ENCODE data around the gene PDE4C. TPM values are rescaled to one million over a fixed set of nuclear protein-coding genes. Genes with fewer than 3 reads are reported as not detected.

The PDE4C gene
- total and polyA plus RNA-seq, 2 donors (not counting 1 experiment from before 2014, with no cell fraction given): 0.35 to 2.0 TPM

GRCh38 chr19:18259893-18260292 lies 33.7 kb upstream of the PDE4C start:
- H3K27me3 ChIP-seq (ENCODE audit: control insufficient read depth, insufficient read depth, low read length): peaks cover 7% of the 10 kb centered on the region
- TF ChIP-seq EZH2 (IDR thresholded peaks at IDR 0.05; ENCODE audit: low read length, missing control alignments) (no peak), CTCF (conservative IDR thresholded peaks at IDR 0.05 in 1 of 2, IDR thresholded peaks at IDR 0.05 in 1 of 2; ENCODE audit: low read depth in 1 of 2, low read length in 2 of 2) (no peak)
- no peak overlapping the region for H3K4me3 ChIP-seq (replicated peaks in 1 of 4; ENCODE audit: control extremely low read depth in 1 of 4, insufficient read depth in 1 of 4, low read depth in 3 of 4, low read length in 4 of 4)
- H4K20me1 ChIP-seq (ENCODE audit: control insufficient read depth, extremely low read depth, insufficient read depth, low read length): no peaks in the 10 kb centered on the region
- H3K9me3 ChIP-seq (ENCODE audit: control insufficient read depth, insufficient read depth, low read depth, low read length): no peaks in the 10 kb centered on the region
- peaks cover 4% of the 10 kb centered on the region for H3K36me3 ChIP-seq (ENCODE audit: control insufficient read depth, insufficient read depth, low read length)
- no peaks in the 10 kb centered on the region for H3K4me1 ChIP-seq (ENCODE audit: control insufficient read depth, extremely low read depth, insufficient read depth, low read length)
- H2AFZ ChIP-seq (ENCODE audit: low read length): no peak overlapping the region
- no peaks in the 10 kb centered on the region for H3K79me2 ChIP-seq (ENCODE audit: control insufficient read depth, insufficient read depth, low read length)
- H3K27ac ChIP-seq (ENCODE audit: insufficient read depth, low read length): no peak overlapping the region
- H3K9ac ChIP-seq (ENCODE audit: insufficient read depth, low read length): no peak overlapping the region
- H3K4me2 ChIP-seq (ENCODE audit: extremely low read depth, insufficient read depth, low read length): no peak overlapping the region
- DNase-seq (ENCODE audit: low read depth in 2 of 2): no peak

- Histone ChIP-seq H3K4me3 (replicated peaks in 1 of 4; ENCODE audit: control extremely low read depth in 1 of 4, insufficient read depth in 1 of 4, low read depth in 3 of 4, low read length in 4 of 4) (no peak overlapping the region), H3K9ac (ENCODE audit: insufficient read depth, low read length) (no peak overlapping the region), H3K27ac (ENCODE audit: insufficient read depth, low read length) (no peak overlapping the region), H3K4me1 (ENCODE audit: control insufficient read depth, extremely low read depth, insufficient read depth, low read length) (no peaks in the 10 kb centered on the region), H3K36me3 (ENCODE audit: control insufficient read depth, insufficient read depth, low read length) (no peaks in the 10 kb centered on the region), H3K27me3 (ENCODE audit: control insufficient read depth, insufficient read depth, low read length) (peaks cover 13% of the 10 kb centered on the region), H4K20me1 (ENCODE audit: control insufficient read depth, extremely low read depth, insufficient read depth, low read length) (no peaks in the 10 kb centered on the region), H2AFZ (ENCODE audit: low read length) (no peak overlapping the region), H3K79me2 (ENCODE audit: control insufficient read depth, insufficient read depth, low read length) (no peaks in the 10 kb centered on the region), H3K9me3 (ENCODE audit: control insufficient read depth, insufficient read depth, low read depth, low read length) (no peaks in the 10 kb centered on the region), H3K4me2 (ENCODE audit: extremely low read depth, insufficient read depth, low read length) (no peak overlapping the region)
- TF ChIP-seq EZH2 (IDR thresholded peaks at IDR 0.05; ENCODE audit: low read length, missing control alignments): no peak
- TF ChIP-seq CTCF (conservative IDR thresholded peaks at IDR 0.05 in 1 of 2, IDR thresholded peaks at IDR 0.05 in 1 of 2; ENCODE audit: low read depth in 1 of 2, low read length in 2 of 2): no peak
- no peak for DNase-seq (ENCODE audit: low read depth in 2 of 2)
Measured at GRCh38 chr19:18257503-18258470, 31.5 kb upstream of the PDE4C start.

- H4K20me1 ChIP-seq (ENCODE audit: control insufficient read depth, extremely low read depth, insufficient read depth, low read length): no peaks in the 10 kb centered on the region
- H3K27me3 ChIP-seq (ENCODE audit: control insufficient read depth, insufficient read depth, low read length): peaks cover 13% of the 10 kb centered on the region
- H3K9me3 ChIP-seq (ENCODE audit: control insufficient read depth, insufficient read depth, low read depth, low read length): no peaks in the 10 kb centered on the region
- no peaks in the 10 kb centered on the region for H3K36me3 ChIP-seq (ENCODE audit: control insufficient read depth, insufficient read depth, low read length)
- no peak overlapping the region for H3K9ac ChIP-seq (ENCODE audit: insufficient read depth, low read length)
- H3K4me3 ChIP-seq (replicated peaks in 1 of 4; ENCODE audit: control extremely low read depth in 1 of 4, insufficient read depth in 1 of 4, low read depth in 3 of 4, low read length in 4 of 4): no peak overlapping the region
- H2AFZ ChIP-seq (ENCODE audit: low read length): no peak overlapping the region
- H3K4me2 ChIP-seq (ENCODE audit: extremely low read depth, insufficient read depth, low read length): no peak overlapping the region
- H3K27ac ChIP-seq (ENCODE audit: insufficient read depth, low read length): no peak overlapping the region
- no peak for TF ChIP-seq EZH2 (IDR thresholded peaks at IDR 0.05; ENCODE audit: low read length, missing control alignments)
- TF ChIP-seq CTCF (conservative IDR thresholded peaks at IDR 0.05 in 1 of 2, IDR thresholded peaks at IDR 0.05 in 1 of 2; ENCODE audit: low read depth in 1 of 2, low read length in 2 of 2): no peak
- DNase-seq (ENCODE audit: low read depth in 2 of 2): no peak
- no peaks in the 10 kb centered on the region for H3K79me2 ChIP-seq (ENCODE audit: control insufficient read depth, insufficient read depth, low read length)
- no peaks in the 10 kb centered on the region for H3K4me1 ChIP-seq (ENCODE audit: control insufficient read depth, extremely low read depth, insufficient read depth, low read length)
Measured at GRCh38 chr19:18254546-18255503, 28.6 kb upstream of the PDE4C start.

Data from fibroblast of lung (primary cell).